SK-N-SH treated with all-trans-retinoic acid at 6 μM for 48 hours (cell line): ENCODE measurements around the gene AIG1.
A peak's percentile ranks its signal among the peaks of the same experiment; 100 is the strongest.

ENCODE experiments used
- CREB5 ChIP-seq: fragments of 250-450 bp; sonication (Bioruptor Pico); IDR thresholded peaks from 2 replicates; pipeline ENCODE4 v1.5.1; 2020; ENCODE audit warnings: low read depth, mild to moderate bottlenecking, moderate library complexity
- OSR1 ChIP-seq: fragments of 250-450 bp; sonication (Bioruptor Pico); IDR thresholded peaks from 2 replicates; pipeline ENCODE4 v1.8.0; 2022; ENCODE audit warnings: moderate library complexity, mild to moderate bottlenecking, inconsistent platforms
- TCF4 ChIP-seq: fragments of 250-450 bp; sonication (Bioruptor Pico); IDR thresholded peaks from 2 replicates; pipeline ENCODE4 v1.8.0; 2021; ENCODE audit warnings: mild to moderate bottlenecking, moderate library complexity, borderline replicate concordance
- TOX ChIP-seq: fragments of 250-450 bp; sonication (Bioruptor Pico); IDR thresholded peaks from 2 replicates; pipeline ENCODE4 v1.8.0; 2021; ENCODE audit warnings: mild to moderate bottlenecking, moderate library complexity, borderline replicate concordance
- ZFP3 ChIP-seq: fragments of 250-450 bp; sonication (Bioruptor Pico); IDR thresholded peaks from 2 replicates; pipeline ENCODE4 v1.5.0; 2020; ENCODE audit warnings: mild to moderate bottlenecking, moderate library complexity
- ZNF70 ChIP-seq: fragments of 450-650 bp; formaldehyde crosslinking; IDR thresholded peaks from 2 replicates; pipeline ENCODE4 v1.5.0; 2020; ENCODE audit warnings: mild to moderate bottlenecking, moderate library complexity

GRCh38 chr6:143198312-143198711 lies 137.6 kb downstream of the AIG1 start:
- peak; percentile 74; the same call in 1 of the 2 replicates for TF ChIP-seq TCF4 (CRISPR knock-in tag)
- TF ChIP-seq ZFP3 (CRISPR knock-in tag) = no peak
- no peak for TF ChIP-seq ZNF70
- no peak for TF ChIP-seq CREB5
- TF ChIP-seq TOX (CRISPR knock-in tag) = no peak
- no peak for TF ChIP-seq OSR1
